H1 (cell line): Measurements from ENCODE around the gene VPS41. TPM values are rescaled to one million over a fixed set of nuclear protein-coding genes. Genes with fewer than 3 reads are reported as not detected.

Source experiments
- CTCF ChIA-PET: fragments of 300-600 bp; sonication (Branson Sonifier 250); formaldehyde crosslinking; loops from one replicate; lab custom pipeline; 2021; ENCODE audit not compliant: partially characterized antibody; lab: Charles Lee
- POLR2A ChIA-PET: fragments of 300-600 bp; sonication (Branson Sonifier 250); formaldehyde crosslinking; loops from one replicate; lab custom pipeline; 2021; ENCODE audit warnings: inconsistent platforms; ENCODE audit not compliant: partially characterized antibody; lab: Charles Lee
- DNase-seq, 2 experiments: peaks; one replicate each; pipeline versions ENCODE4 v3.0.0 to v3.0.0-alpha.2; 2010 to 2022; ENCODE audit warnings: low spot score in 2 of 2, low read depth in 1 of 2, mixed read lengths in 1 of 2
- FAIRE-seq: peaks from 2 replicates; lab custom pipeline; 2011; peaks lifted over from hg19 to GRCh38; lab: Jason Lieb, UNC
- H2AFZ ChIP-seq: 2 replicates; pipeline ENCODE4 v1.8.1; 2012; ENCODE audit warnings: low read length, inconsistent platforms
- H2AK5ac ChIP-seq: 2 replicates; pipeline ENCODE4 v1.6.1; 2013; ENCODE audit warnings: low read depth, low read length
- H2BK120ac ChIP-seq: replicated peaks from 2 replicates; pipeline ENCODE3; 2013; ENCODE audit warnings: low read depth, low read length, inconsistent platforms
- H2BK12ac ChIP-seq: 2 replicates; pipeline ENCODE4 v1.6.1; 2013; ENCODE audit warnings: low read depth, low read length
- H2BK15ac ChIP-seq: 2 replicates; pipeline ENCODE4 v1.6.1; 2013; ENCODE audit warnings: low read length
- H2BK20ac ChIP-seq: 2 replicates; pipeline ENCODE4 v1.6.1; 2013; ENCODE audit warnings: low read length
- H2BK5ac ChIP-seq: 2 replicates; pipeline ENCODE4 v1.6.1; 2013; ENCODE audit warnings: low read depth, low read length
- H3K14ac ChIP-seq: 2 replicates; pipeline ENCODE4 v1.6.1; 2013; ENCODE audit warnings: inconsistent platforms; ENCODE audit not compliant: insufficient read length
- H3K18ac ChIP-seq: 2 replicates; pipeline ENCODE4 v1.6.1; 2013; ENCODE audit warnings: low read length; ENCODE audit errors: extremely low read depth
- H3K23ac ChIP-seq: 2 replicates; pipeline ENCODE4 v1.6.1; 2013; ENCODE audit warnings: inconsistent platforms; ENCODE audit not compliant: insufficient read length
- H3K23me2 ChIP-seq: 2 replicates; pipeline ENCODE4 v1.6.1; 2013; ENCODE audit warnings: low read depth, low read length
- H3K27ac ChIP-seq: 2 replicates; pipeline ENCODE4 v1.6.1; 2011; ENCODE audit warnings: low read depth, low read length, inconsistent platforms
- H3K27me3 ChIP-seq, 4 experiments: replicated peaks in 1 of 4; 1 replicate in 1 of 4; 2 replicates in 3 of 4; pipeline versions ENCODE4 v1.6.1 to v1.8.1; 2011 to 2013; ENCODE audit warnings: low read length in 3 of 4, mild to moderate bottlenecking in 3 of 4, inconsistent platforms in 2 of 4, mixed read lengths in 2 of 4, moderate library complexity in 1 of 4; ENCODE audit not compliant: control insufficient read depth in 3 of 4, insufficient read depth in 3 of 4; ENCODE audit errors: extremely low read depth in 1 of 4
- H3K36me3 ChIP-seq, 4 experiments: 2 replicates each; pipeline versions ENCODE4 v1.6.1 to v1.8.1; 2011 to 2013; ENCODE audit warnings: mild to moderate bottlenecking in 4 of 4, low read length in 3 of 4, moderate library complexity in 2 of 4, control low read depth in 1 of 4, inconsistent platforms in 1 of 4; ENCODE audit not compliant: insufficient read depth in 4 of 4, control insufficient read depth in 2 of 4
- H3K4ac ChIP-seq: replicated peaks from 2 replicates; pipeline ENCODE3; 2013; ENCODE audit warnings: low read length, low read depth, mixed read lengths, inconsistent platforms; ENCODE audit not compliant: insufficient read length
- H3K4me1 ChIP-seq, 4 experiments: replicated peaks in 1 of 4; 1 replicate in 1 of 4; 2 replicates in 3 of 4; pipeline versions ENCODE4 v1.6.1 to v1.8.1; 2011 to 2013; ENCODE audit warnings: low read length in 3 of 4, inconsistent platforms in 2 of 4, mixed read lengths in 1 of 4; ENCODE audit not compliant: insufficient read depth in 4 of 4, control insufficient read depth in 3 of 4
- H3K4me2 ChIP-seq, 2 experiments: 2 replicates each; pipeline versions ENCODE4 v1.6.1 to v1.8.1; 2011 to 2013; ENCODE audit warnings: low read depth in 2 of 2, low read length in 2 of 2, control low read depth in 1 of 2, inconsistent platforms in 1 of 2, mild to moderate bottlenecking in 1 of 2; ENCODE audit not compliant: insufficient read depth in 1 of 2
- H3K4me3 ChIP-seq, 4 experiments: fragments of 200-600, 300-600 bp in 1 of 4; sonication (generic), shearing (Covaris generic), sonication (Bioruptor Twin) in 1 of 4; 2 replicates each; pipeline versions ENCODE4 v1.5.1 to v1.8.1; 2011 to 2016; ENCODE audit warnings: low read length in 4 of 4, low read depth in 3 of 4, control low read depth in 2 of 4, inconsistent platforms in 2 of 4, mild to moderate bottlenecking in 2 of 4, mixed read lengths in 1 of 4, moderate library complexity in 1 of 4; ENCODE audit not compliant: insufficient read depth in 2 of 4; ENCODE audit errors: extremely low read depth in 1 of 4
- H3K56ac ChIP-seq: replicated peaks from 2 replicates; pipeline ENCODE3; 2013; ENCODE audit warnings: low read depth, mild to moderate bottlenecking, mixed read lengths, low read length, inconsistent platforms; ENCODE audit not compliant: insufficient read length
- H3K79me1 ChIP-seq: 2 replicates; pipeline ENCODE4 v1.6.1; 2013; ENCODE audit warnings: low read depth, low read length, control low read depth
- H3K79me2 ChIP-seq, 2 experiments: 2 replicates each; pipeline versions ENCODE4 v1.6.1 to v1.8.1; 2012 to 2013; ENCODE audit warnings: low read length in 2 of 2, mild to moderate bottlenecking in 2 of 2, inconsistent platforms in 1 of 2; ENCODE audit not compliant: insufficient read depth in 2 of 2, control insufficient read depth in 1 of 2
- H3K9ac ChIP-seq, 4 experiments: replicated peaks in 1 of 4; 1 replicate in 1 of 4; 2 replicates in 3 of 4; pipeline versions ENCODE4 v1.6.1 to v1.8.1; 2011 to 2013; ENCODE audit warnings: low read depth in 3 of 4, low read length in 3 of 4, control low read depth in 2 of 4, mild to moderate bottlenecking in 2 of 4, moderate library complexity in 2 of 4, inconsistent platforms in 1 of 4; ENCODE audit errors: extremely low read depth in 1 of 4
- H3K9me3 ChIP-seq, 2 experiments: 2 replicates each; pipeline versions ENCODE4 v1.6.1 to v1.8.1; 2012 to 2013; ENCODE audit warnings: mild to moderate bottlenecking in 2 of 2, moderate library complexity in 2 of 2, control low read depth in 1 of 2, inconsistent platforms in 1 of 2, low read depth in 1 of 2, low read length in 1 of 2, mixed read lengths in 1 of 2; ENCODE audit not compliant: insufficient read depth in 2 of 2
- H4K20me1 ChIP-seq, 2 experiments: replicated peaks in 1 of 2; 2 replicates each; pipeline versions ENCODE3 to v1.8.1; 2011 to 2013; ENCODE audit warnings: inconsistent platforms in 2 of 2, low read length in 2 of 2, mild to moderate bottlenecking in 1 of 2; ENCODE audit not compliant: insufficient read depth in 2 of 2, control insufficient read depth in 1 of 2
- H4K5ac ChIP-seq: 2 replicates; pipeline ENCODE4 v1.6.1; 2013; ENCODE audit warnings: low read length, low read depth, mixed read lengths, inconsistent platforms; ENCODE audit not compliant: insufficient read length
- H4K8ac ChIP-seq: 2 replicates; pipeline ENCODE4 v1.8.0; 2013; ENCODE audit warnings: mild to moderate bottlenecking, moderate library complexity, low read length, inconsistent platforms; ENCODE audit not compliant: insufficient read depth; ENCODE audit errors: extremely low read depth
- H4K91ac ChIP-seq: replicated peaks from 2 replicates; pipeline ENCODE3; 2013; ENCODE audit warnings: low read length, mixed read lengths, inconsistent platforms; ENCODE audit not compliant: insufficient read length
- BCL11A ChIP-seq, 2 experiments: IDR thresholded peaks; one replicate each; pipeline ENCODE4 v1.6.1; 2011; ENCODE audit warnings: low read depth in 2 of 2, low read length in 2 of 2, mild to moderate bottlenecking in 2 of 2
- CEBPB ChIP-seq: IDR thresholded peaks from 2 replicates; pipeline ENCODE4 v1.6.1; 2012; ENCODE audit warnings: low read depth, low read length
- FOSL1 ChIP-seq: IDR thresholded peaks from 2 replicates; pipeline ENCODE4 v1.6.1; 2011; ENCODE audit warnings: mild to moderate bottlenecking, low read depth, low read length, moderate library complexity; ENCODE audit not compliant: insufficient read depth
- MAFK ChIP-seq: IDR thresholded peaks from 2 replicates; pipeline ENCODE4 v1.6.1; 2012; ENCODE audit warnings: low read depth, mild to moderate bottlenecking, improper control_type of control experiment, low read length
- NANOG ChIP-seq: IDR thresholded peaks from 2 replicates; pipeline ENCODE4 v1.6.1; 2011; ENCODE audit warnings: low read length, low read depth, mild to moderate bottlenecking, inconsistent platforms; ENCODE audit not compliant: insufficient read depth, poor library complexity, severe bottlenecking
- NRF1 ChIP-seq: IDR thresholded peaks from 2 replicates; pipeline ENCODE4 v1.6.1; 2011; ENCODE audit warnings: mild to moderate bottlenecking, low read depth, low read length, improper control_type of control experiment
- POLR2AphosphoS5 ChIP-seq: IDR thresholded peaks from 2 replicates; pipeline ENCODE4 v1.6.1; 2011; ENCODE audit warnings: low read depth, low read length
- RBBP5 ChIP-seq: IDR thresholded peaks from 2 replicates; pipeline ENCODE4 v1.7.1; 2012; ENCODE audit warnings: low read depth, mild to moderate bottlenecking, inconsistent platforms, low read length, moderate library complexity, borderline replicate concordance
- SP4 ChIP-seq: IDR thresholded peaks from 2 replicates; pipeline ENCODE4 v1.6.1; 2012; ENCODE audit warnings: low read length, inconsistent platforms
- SRF ChIP-seq: IDR thresholded peaks from 2 replicates; pipeline ENCODE4 v1.6.1; 2011; ENCODE audit warnings: mild to moderate bottlenecking, low read depth, low read length, moderate library complexity
- TAF1 ChIP-seq: IDR thresholded peaks from 2 replicates; pipeline ENCODE4 v1.6.1; 2011; ENCODE audit warnings: mild to moderate bottlenecking, low read depth, low read length
- TEAD4 ChIP-seq: IDR thresholded peaks from 2 replicates; pipeline ENCODE4 v1.6.1; 2012; ENCODE audit warnings: low read depth, low read length, inconsistent platforms, mixed read lengths
- WGBS, 2 experiments: shearing (Covaris generic) in 1 of 2; methylation state at CpG; one replicate each; pipeline versions ENCODE4 v1.1.6 to v1.1.7; 2013 to 2015; ENCODE audit warnings: low lambda C conversion rate in 2 of 2, mixed read lengths in 2 of 2, inconsistent platforms in 1 of 2, low coverage in 1 of 2, missing lambda C conversion rate in 1 of 2; ENCODE audit not compliant: insufficient replicate concordance in 2 of 2, insufficient coverage in 1 of 2, insufficient read length in 1 of 2; ENCODE audit errors: extremely low coverage in 1 of 2, missing lambda C conversion rate in 1 of 2; 5-methylcytosine and 5-hydroxymethylcytosine counted together
- polyA plus RNA-seq, 7 experiments: library from polyadenylated mRNA; depleted of rRNA in 3 of 7; stranded (reverse) in 5 of 7; unstranded in 2 of 7; fragments of >200 nt in 5 of 7; fragments of 200-250 nt in 2 of 7; gene quantifications; 1 replicate in 5 of 7; 2 replicates in 1 of 7; 4 replicates in 1 of 7; pipeline versions ENCODE4 v1.2.1 to v1.2.3, GENCODE V29; 2011 to 2013; ENCODE audit warnings: missing spikeins in 2 of 7, mixed read lengths in 2 of 7
- total RNA-seq: library from RNA; stranded (reverse); fragmentation: NEBNext Ultra II Directional; extraction: Animal tissue kit (Norgen Biotek cat#: 25700); gene quantifications from 2 replicates; pipeline ENCODE4 v1.2.1, GENCODE V29; 2021

VPS41 gene
- total and polyA plus RNA-seq, 2 of the 8 experiments (the other 6 are each of a cell fraction or from before 2014, with no cell fraction given) = 10.7 to 63.3 TPM

DNA sequence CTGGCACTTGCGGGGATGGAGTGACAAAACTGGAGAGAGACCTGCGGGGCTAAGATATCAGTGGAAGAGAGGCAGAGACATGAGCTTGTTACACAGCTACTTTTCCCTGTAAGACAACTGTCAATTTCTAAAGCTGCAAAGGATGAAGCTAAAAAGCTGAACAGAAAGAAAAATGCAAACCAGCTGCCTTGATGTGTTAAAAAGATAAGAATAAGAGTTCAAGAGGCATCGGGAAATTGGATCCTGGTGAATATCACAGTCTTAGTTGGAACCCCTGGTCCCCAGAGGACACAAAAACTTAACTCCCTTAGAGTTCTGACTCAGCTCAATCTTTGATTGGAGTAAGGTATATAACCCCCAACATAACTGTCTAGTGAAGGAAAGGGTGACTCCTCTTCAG is 38.8 kb downstream of the VPS41 start:
- no peak overlapping the region for H2BK20ac ChIP-seq
- H4K91ac ChIP-seq = no peak overlapping the region
- H2BK120ac ChIP-seq = no peak overlapping the region
- no peak overlapping the region for H3K23ac ChIP-seq
- H2BK15ac ChIP-seq = no peak overlapping the region
- H3K79me1 ChIP-seq = no peaks in the 10 kb centered on the region; the same call in 1 of the 2 replicates
- H3K9ac ChIP-seq = no peak overlapping the region
- H4K8ac ChIP-seq = no peak overlapping the region
- H3K36me3 ChIP-seq = peaks cover 0 to 17% (median 5%) of the 10 kb centered on the region in 4 experiments; a peak in 3 of 8 replicates
- H3K79me2 ChIP-seq = peaks cover 0 to 14% of the 10 kb centered on the region in 2 experiments; a peak in 1 of 4 replicates
- ChIA-PET POLR2A (no interaction called here), CTCF (interaction anchor here (0.8 to 3.9 kb wide), 3 partner anchors 11 to 584 kb away, joined by 3 to 19 read pairs (median 4); no protein-coding TSS in a partner anchor)
- no peaks in the 10 kb centered on the region for H3K23me2 ChIP-seq
- 89% methylated on average over 3 of the region's 3 CpGs; no CpG with 5 or more reads in 1 of the 2 experiments for WGBS, 2 experiments
- no peaks in the 10 kb centered on the region; a peak in 1 of 7 replicates for H3K4me1 ChIP-seq
- no peak overlapping the region for H2AK5ac ChIP-seq
- H3K27me3 ChIP-seq = no peaks in the 10 kb centered on the region
- H3K27ac ChIP-seq = no peak overlapping the region
- H3K4me3 ChIP-seq = no peak overlapping the region
- no peak overlapping the region for H2BK5ac ChIP-seq
- no peak overlapping the region for H4K5ac ChIP-seq
- H3K14ac ChIP-seq = no peak overlapping the region
- no peak overlapping the region for H3K56ac ChIP-seq
- no peaks in the 10 kb centered on the region for H3K9me3 ChIP-seq
- no peak overlapping the region for H2AFZ ChIP-seq
- DNase-seq = no peak
- H4K20me1 ChIP-seq = no peaks in the 10 kb centered on the region
- H2BK12ac ChIP-seq = no peak overlapping the region
- FAIRE-seq = no peak
- no peak overlapping the region for H3K4ac ChIP-seq
- H3K18ac ChIP-seq = no peak overlapping the region
- H3K4me2 ChIP-seq = no peak overlapping the region
- TF ChIP-seq FOSL1 = no peak
- TF ChIP-seq RBBP5 = no peak
- no peak for TF ChIP-seq SRF
- TF ChIP-seq NANOG = no peak
- no peak for TF ChIP-seq BCL11A (IDR thresholded peaks at IDR 0.05; ENCODE audit: low read depth in 2 of 2, low read length in 2 of 2)
- no peak for TF ChIP-seq TEAD4
- TF ChIP-seq MAFK = no peak
- TF ChIP-seq NRF1 = no peak
- TF ChIP-seq POLR2AphosphoS5 = no peak
- no peak for TF ChIP-seq SP4
- no peak for TF ChIP-seq TAF1
- TF ChIP-seq CEBPB = no peak
